Measurements from ENCODE around the gene PLXNC1.

Gene PLXNC1

DNA sequence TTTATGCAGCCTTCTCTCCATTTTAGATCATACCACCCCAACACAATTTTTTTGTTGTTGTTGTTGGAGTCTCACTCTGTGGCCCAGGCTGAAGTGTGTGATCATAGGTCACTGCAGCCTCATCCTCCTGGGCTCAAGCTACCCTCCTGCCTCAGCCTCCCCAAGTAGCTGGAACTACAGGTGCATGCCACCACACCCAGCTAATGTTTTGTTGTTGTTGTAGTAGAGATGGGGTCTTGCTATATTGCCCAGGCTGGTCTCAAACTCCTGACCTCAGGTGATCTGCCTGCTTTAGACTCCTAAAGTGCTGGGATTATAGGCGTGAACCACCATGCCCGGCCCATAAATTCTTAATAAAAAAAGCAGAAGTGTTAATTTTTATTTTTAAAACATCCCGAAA is 111.6 kb downstream of the PLXNC1 start:
- Histone ChIP-seq H3K27me3 (ENCODE audit: control insufficient read depth in 5 of 5, insufficient read depth in 4 of 5, low read length in 5 of 5) (no peaks in the 10 kb centered on the region), H3K27ac (ENCODE audit: low read depth, low read length) (no peak overlapping the region), H3K4me3 (ENCODE audit: low read depth in 1 of 5, low read length in 5 of 5) (no peak overlapping the region), H3K9ac (ENCODE audit: low read length in 5 of 5) (no peak overlapping the region), H3K9me3 (ENCODE audit: control insufficient read depth in 5 of 5, low read length in 5 of 5) (no peaks in the 10 kb centered on the region), H3K36me3 (ENCODE audit: control insufficient read depth in 5 of 5, insufficient read depth in 5 of 5, low read length in 5 of 5) (no peaks in the 10 kb centered on the region), H3K4me1 (ENCODE audit: control insufficient read depth in 5 of 5, insufficient read depth in 5 of 5, low read length in 5 of 5) (peaks cover 3 to 44% (median 17%) of the 10 kb centered on the region in 5 donors)

DNA sequence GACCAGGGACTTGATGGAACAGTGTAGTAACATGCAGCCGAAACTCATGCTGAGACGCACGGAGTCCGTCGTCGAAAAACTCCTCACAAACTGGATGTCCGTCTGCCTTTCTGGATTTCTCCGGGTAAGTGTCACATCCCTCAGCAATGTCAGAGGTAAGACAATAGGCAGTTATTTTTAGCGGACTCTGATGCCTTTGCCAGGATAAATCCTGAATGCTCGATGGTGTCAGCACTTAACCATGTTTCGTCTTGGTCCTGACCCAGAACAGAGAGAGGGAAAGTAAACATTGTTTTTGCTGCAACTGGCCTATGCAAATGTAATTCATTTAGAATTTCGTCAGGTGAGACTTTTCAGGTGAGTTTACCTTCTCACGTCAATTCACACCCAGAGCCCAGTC is 112.3 kb downstream of the PLXNC1 start:
- H3K36me3 ChIP-seq (ENCODE audit: control insufficient read depth in 5 of 5, insufficient read depth in 5 of 5, low read length in 5 of 5), result no peaks in the 10 kb centered on the region
- H3K4me1 ChIP-seq (ENCODE audit: control insufficient read depth in 5 of 5, insufficient read depth in 5 of 5, low read length in 5 of 5), result peaks cover 3 to 39% (median 17%) of the 10 kb centered on the region in 5 donors
- H3K9ac ChIP-seq (ENCODE audit: low read length in 5 of 5), result no peak overlapping the region
- H3K9me3 ChIP-seq (ENCODE audit: control insufficient read depth in 5 of 5, low read length in 5 of 5), result no peaks in the 10 kb centered on the region
- H3K27ac ChIP-seq (ENCODE audit: low read depth, low read length), result no peak overlapping the region
- no peak overlapping the region for H3K4me3 ChIP-seq (ENCODE audit: low read depth in 1 of 5, low read length in 5 of 5)
- H3K27me3 ChIP-seq (ENCODE audit: control insufficient read depth in 5 of 5, insufficient read depth in 4 of 5, low read length in 5 of 5), result no peaks in the 10 kb centered on the region

DNA sequence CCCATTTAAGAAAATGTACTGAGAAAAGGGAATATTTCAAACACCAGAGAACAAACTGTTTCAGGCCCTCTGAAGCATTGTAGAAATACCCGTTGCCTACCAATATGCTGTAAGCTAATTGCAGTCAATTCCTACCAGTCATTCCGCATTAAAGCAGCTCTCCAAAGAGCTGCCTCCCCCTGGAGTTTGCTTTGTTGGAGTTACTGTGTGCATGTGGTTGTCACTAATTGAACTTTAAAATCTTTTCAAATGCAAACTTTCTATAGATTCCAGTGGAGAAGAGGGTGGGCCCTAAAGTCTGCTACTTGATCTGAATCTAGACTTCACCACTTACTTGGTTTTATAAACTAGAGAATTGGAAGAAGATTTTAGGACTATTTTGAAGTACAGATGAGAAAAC is 112.7 kb downstream of the PLXNC1 start:
- Histone ChIP-seq H3K4me1 (ENCODE audit: control insufficient read depth in 5 of 5, insufficient read depth in 5 of 5, low read length in 5 of 5) (peaks cover 3 to 43% (median 19%) of the 10 kb centered on the region in 5 donors), H3K27ac (ENCODE audit: low read depth, low read length) (peak overlapping the region; percentile 77), H3K9ac (ENCODE audit: low read length in 5 of 5) (no peak overlapping the region), H3K36me3 (ENCODE audit: control insufficient read depth in 5 of 5, insufficient read depth in 5 of 5, low read length in 5 of 5) (no peaks in the 10 kb centered on the region), H3K27me3 (ENCODE audit: control insufficient read depth in 5 of 5, insufficient read depth in 4 of 5, low read length in 5 of 5) (no peaks in the 10 kb centered on the region), H3K4me3 (ENCODE audit: low read depth in 1 of 5, low read length in 5 of 5) (no peak overlapping the region), H3K9me3 (ENCODE audit: control insufficient read depth in 5 of 5, low read length in 5 of 5) (no peaks in the 10 kb centered on the region)

DNA sequence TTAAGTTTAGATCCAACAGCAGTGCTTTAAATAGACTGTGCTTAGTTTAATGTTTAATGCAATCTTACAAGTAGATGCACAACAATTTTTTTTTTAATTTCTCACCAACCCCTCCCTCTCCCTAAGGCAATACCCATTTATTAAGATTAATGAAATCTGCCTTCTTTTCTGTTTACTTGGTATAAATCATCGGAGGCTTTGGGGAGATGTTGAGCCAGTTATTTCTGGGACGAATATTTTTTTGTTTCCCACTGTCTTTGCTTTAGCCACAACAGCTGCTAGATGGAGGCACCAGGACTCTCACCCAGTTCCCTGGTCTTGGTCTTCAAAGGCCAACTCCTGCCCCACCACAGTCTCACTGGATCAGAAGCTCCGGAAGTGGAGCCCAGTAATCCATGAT is 113.4 kb downstream of the PLXNC1 start:
- no peaks in the 10 kb centered on the region for H3K9me3 ChIP-seq (ENCODE audit: control insufficient read depth in 5 of 5, low read length in 5 of 5)
- H3K36me3 ChIP-seq (ENCODE audit: control insufficient read depth in 5 of 5, insufficient read depth in 5 of 5, low read length in 5 of 5), result no peaks in the 10 kb centered on the region
- peaks cover 3 to 47% (median 24%) of the 10 kb centered on the region in 5 donors for H3K4me1 ChIP-seq (ENCODE audit: control insufficient read depth in 5 of 5, insufficient read depth in 5 of 5, low read length in 5 of 5)
- H3K27ac ChIP-seq (ENCODE audit: low read depth, low read length), result peak overlapping the region; percentile 77
- H3K27me3 ChIP-seq (ENCODE audit: control insufficient read depth in 5 of 5, insufficient read depth in 4 of 5, low read length in 5 of 5), result no peaks in the 10 kb centered on the region
- H3K4me3 ChIP-seq (ENCODE audit: low read depth in 1 of 5, low read length in 5 of 5), result peak overlapping the region; percentile 71 to 92 (median 84)
- peak overlapping the region in 4 of 5 donors; percentile 17 to 64 (median 37) for H3K9ac ChIP-seq (ENCODE audit: low read length in 5 of 5)

DNA sequence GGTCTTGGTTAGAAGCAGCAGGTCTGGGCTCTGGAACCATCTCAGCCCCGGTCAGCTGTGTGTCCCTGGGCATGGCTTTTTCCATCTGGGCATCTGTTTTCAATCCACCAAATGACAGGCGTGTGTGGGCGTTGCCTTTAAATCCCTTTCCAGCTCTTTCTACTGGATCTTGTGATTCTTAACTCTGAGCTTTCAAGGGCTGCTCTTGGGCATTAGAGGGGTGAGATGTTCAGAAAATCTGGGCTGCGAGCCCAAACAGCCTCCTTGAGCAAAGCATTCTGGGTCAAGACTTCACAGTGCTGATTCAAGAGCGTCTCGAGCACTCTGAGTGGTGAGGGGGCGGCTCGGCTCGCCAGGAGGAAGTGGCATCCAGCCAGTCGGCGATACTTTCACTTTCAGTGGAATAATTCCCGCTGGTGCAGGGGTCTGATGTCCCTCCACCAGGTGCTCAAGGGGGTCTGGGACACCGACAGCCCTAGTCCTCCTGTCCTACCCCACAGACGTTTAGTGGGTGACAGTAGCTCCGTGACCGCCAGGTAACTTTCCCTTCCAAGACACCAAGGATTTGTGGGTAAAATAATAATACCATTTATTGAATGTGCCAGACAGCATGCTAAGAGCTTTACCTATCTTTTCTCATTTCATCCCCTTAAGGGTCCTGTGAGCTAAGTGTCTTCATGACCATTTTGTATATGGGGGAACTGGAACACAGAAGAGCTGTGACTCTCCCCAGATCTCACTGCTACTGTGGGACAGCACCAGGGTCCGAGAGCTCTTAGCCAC is 114.0 kb downstream of the PLXNC1 start:
- Histone ChIP-seq H3K9me3 (ENCODE audit: control insufficient read depth in 5 of 5, low read length in 5 of 5) (no peaks in the 10 kb centered on the region), H3K36me3 (ENCODE audit: control insufficient read depth in 5 of 5, insufficient read depth in 5 of 5, low read length in 5 of 5) (no peaks in the 10 kb centered on the region), H3K4me1 (ENCODE audit: control insufficient read depth in 5 of 5, insufficient read depth in 5 of 5, low read length in 5 of 5) (peaks cover 3 to 52% (median 29%) of the 10 kb centered on the region in 5 donors), H3K27ac (ENCODE audit: low read depth, low read length) (peak overlapping the region; percentile 77), H3K4me3 (ENCODE audit: low read depth in 1 of 5, low read length in 5 of 5) (peak overlapping the region; percentile 71 to 92 (median 84)), H3K9ac (ENCODE audit: low read length in 5 of 5) (peak overlapping the region; percentile 17 to 64 (median 53)), H3K27me3 (ENCODE audit: control insufficient read depth in 5 of 5, insufficient read depth in 4 of 5, low read length in 5 of 5) (no peaks in the 10 kb centered on the region)

DNA sequence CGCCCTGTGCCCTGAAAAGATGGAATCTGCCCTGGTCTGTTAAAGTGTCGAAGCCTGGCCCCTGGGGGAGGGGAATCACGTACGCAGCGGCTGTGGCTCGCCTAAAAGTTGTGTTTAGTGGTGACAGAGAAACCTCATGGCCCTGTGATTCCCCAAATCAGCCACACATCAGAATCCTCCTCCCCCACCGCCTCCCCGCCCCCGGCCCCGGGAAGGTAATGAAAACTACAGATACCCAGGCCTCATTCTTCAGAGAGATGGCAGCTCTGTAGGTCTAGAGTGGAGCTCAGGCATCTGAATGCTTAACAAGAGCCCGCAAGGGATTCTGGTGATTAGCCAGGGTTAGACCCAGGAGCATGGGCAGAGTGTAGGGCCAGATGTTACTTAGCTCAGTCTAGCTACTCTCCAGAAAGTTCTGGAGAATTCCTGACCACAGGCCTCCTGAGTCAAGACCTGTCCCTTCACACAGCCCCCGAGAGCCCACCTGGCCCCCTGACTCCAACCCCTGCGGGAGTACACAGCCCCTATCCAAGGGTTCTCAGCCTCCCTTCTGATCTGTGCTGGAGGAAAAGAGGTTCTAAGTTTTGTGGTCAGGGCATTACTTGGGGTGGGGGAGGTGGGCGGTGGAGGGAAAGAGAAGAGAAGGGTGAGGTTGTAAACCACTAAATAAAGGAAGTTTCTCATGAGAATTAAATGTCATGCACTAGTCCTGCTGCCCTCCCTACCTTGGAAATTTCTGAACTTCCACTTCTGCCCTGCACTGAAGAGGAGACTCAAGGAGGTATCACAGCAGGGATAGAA is 114.8 kb downstream of the PLXNC1 start:
- Histone ChIP-seq H3K4me3 (ENCODE audit: low read depth in 1 of 5, low read length in 5 of 5) (peak overlapping the region; percentile 71 to 92 (median 84)), H3K9me3 (ENCODE audit: control insufficient read depth in 5 of 5, low read length in 5 of 5) (no peaks in the 10 kb centered on the region), H3K27me3 (ENCODE audit: control insufficient read depth in 5 of 5, insufficient read depth in 4 of 5, low read length in 5 of 5) (no peaks in the 10 kb centered on the region), H3K36me3 (ENCODE audit: control insufficient read depth in 5 of 5, insufficient read depth in 5 of 5, low read length in 5 of 5) (no peaks in the 10 kb centered on the region), H3K27ac (ENCODE audit: low read depth, low read length) (peak overlapping the region; percentile 77), H3K4me1 (ENCODE audit: control insufficient read depth in 5 of 5, insufficient read depth in 5 of 5, low read length in 5 of 5) (peaks cover 3 to 60% (median 34%) of the 10 kb centered on the region in 5 donors), H3K9ac (ENCODE audit: low read length in 5 of 5) (peak overlapping the region; percentile 17 to 64 (median 53))

DNA sequence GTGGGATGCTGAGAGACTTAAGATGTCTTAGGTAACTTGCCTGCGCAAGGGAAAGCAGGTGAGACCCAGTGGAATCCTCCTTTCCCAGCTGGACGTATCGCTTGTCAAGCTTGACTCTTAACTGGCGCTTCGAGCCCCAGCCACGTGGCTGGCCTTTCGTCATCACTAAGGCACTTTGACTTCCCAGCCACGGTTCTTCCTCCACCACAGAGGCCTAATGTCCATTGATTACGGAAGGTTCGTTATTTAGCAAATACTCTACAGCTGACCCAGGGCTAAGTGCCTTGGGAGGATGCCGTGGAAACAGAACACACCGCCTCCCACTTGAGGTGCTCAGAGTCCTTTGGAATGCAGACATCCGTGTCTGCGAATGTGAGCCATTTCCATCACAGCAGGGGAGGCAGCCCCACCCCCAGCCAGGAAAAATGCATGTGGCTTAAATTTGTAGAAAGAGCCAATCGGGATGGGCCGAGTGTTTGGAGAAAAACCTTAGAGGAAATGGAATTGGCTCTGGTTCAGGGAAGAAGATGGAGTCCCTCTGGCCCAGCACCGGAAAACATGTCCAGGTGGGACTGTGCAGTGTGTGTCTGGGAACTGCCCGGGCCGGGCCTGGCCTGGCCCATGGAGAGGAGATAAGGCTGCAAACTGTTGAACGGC is 115.7 kb downstream of the PLXNC1 start:
- Histone ChIP-seq H3K9me3 (ENCODE audit: control insufficient read depth in 5 of 5, low read length in 5 of 5) (no peaks in the 10 kb centered on the region), H3K36me3 (ENCODE audit: control insufficient read depth in 5 of 5, insufficient read depth in 5 of 5, low read length in 5 of 5) (no peaks in the 10 kb centered on the region), H3K4me3 (ENCODE audit: low read depth in 1 of 5, low read length in 5 of 5) (no peak overlapping the region), H3K4me1 (ENCODE audit: control insufficient read depth in 5 of 5, insufficient read depth in 5 of 5, low read length in 5 of 5) (peaks cover 3 to 62% (median 34%) of the 10 kb centered on the region in 5 donors), H3K27me3 (ENCODE audit: control insufficient read depth in 5 of 5, insufficient read depth in 4 of 5, low read length in 5 of 5) (no peaks in the 10 kb centered on the region), H3K27ac (ENCODE audit: low read depth, low read length) (no peak overlapping the region), H3K9ac (ENCODE audit: low read length in 5 of 5) (no peak overlapping the region)

DNA sequence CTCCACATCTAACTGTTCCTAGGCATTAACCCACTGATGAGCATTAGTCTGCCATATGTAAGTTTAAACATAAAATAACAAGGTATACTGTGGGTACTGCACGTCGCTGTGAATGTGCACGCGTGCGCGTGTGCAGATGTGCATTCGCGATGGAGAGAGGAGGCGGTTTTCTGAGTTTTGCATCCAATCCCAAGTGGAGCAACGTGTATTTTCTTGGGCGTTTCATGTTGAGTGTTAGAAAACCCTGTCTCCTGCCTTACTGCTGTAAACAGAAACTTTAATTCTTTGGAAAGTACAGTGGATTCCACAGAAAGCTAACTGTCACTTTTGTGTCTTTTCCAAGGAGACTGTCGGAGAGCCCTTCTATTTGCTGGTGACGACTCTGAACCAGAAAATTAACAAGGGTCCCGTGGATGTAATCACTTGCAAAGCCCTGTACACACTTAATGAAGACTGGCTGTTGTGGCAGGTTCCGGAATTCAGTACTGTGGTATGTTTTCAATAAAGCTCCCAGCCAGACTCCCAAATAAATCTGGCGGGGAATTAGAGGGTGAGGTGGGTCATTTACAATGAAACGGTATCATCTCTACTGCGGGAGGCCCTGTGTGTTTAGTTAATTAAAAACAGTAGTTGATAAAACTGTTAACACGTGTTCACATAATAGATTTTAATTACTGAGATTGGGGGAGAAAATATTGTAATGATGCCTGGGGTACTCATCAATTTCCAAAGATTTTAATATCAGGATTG is 116.5 kb downstream of the PLXNC1 start:
- no peaks in the 10 kb centered on the region for H3K36me3 ChIP-seq (ENCODE audit: control insufficient read depth in 5 of 5, insufficient read depth in 5 of 5, low read length in 5 of 5)
- no peak overlapping the region for H3K4me3 ChIP-seq (ENCODE audit: low read depth in 1 of 5, low read length in 5 of 5)
- peaks cover 3 to 62% (median 34%) of the 10 kb centered on the region in 5 donors for H3K4me1 ChIP-seq (ENCODE audit: control insufficient read depth in 5 of 5, insufficient read depth in 5 of 5, low read length in 5 of 5)
- H3K9me3 ChIP-seq (ENCODE audit: control insufficient read depth in 5 of 5, low read length in 5 of 5), result no peaks in the 10 kb centered on the region
- H3K9ac ChIP-seq (ENCODE audit: low read length in 5 of 5), result no peak overlapping the region
- H3K27me3 ChIP-seq (ENCODE audit: control insufficient read depth in 5 of 5, insufficient read depth in 4 of 5, low read length in 5 of 5), result no peaks in the 10 kb centered on the region
- H3K27ac ChIP-seq (ENCODE audit: low read depth, low read length), result no peak overlapping the region

DNA sequence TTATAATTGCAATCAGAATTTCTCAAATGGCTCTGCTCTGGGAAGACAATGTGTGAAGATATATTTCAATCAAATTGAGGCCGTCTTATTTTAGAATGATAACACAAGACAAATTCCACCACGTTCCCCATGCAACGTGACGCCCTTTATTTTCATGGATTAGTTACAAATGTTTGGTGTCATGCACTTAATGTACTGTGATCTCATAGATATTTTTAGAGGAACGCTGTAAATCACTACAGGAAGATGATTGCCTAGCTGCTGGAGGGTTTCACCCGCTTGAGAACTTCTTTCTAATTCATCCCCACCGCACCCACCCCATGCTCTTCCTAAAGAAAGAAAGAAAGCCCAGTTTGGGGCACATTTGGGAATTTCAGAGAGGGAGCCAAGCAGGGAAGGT is 117.2 kb downstream of the PLXNC1 start:
- H3K4me1 ChIP-seq (ENCODE audit: control insufficient read depth in 5 of 5, insufficient read depth in 5 of 5, low read length in 5 of 5), result peaks cover 3 to 62% (median 34%) of the 10 kb centered on the region in 5 donors
- H3K27ac ChIP-seq (ENCODE audit: low read depth, low read length), result no peak overlapping the region
- H3K9ac ChIP-seq (ENCODE audit: low read length in 5 of 5), result no peak overlapping the region
- no peak overlapping the region for H3K4me3 ChIP-seq (ENCODE audit: low read depth in 1 of 5, low read length in 5 of 5)
- no peaks in the 10 kb centered on the region for H3K36me3 ChIP-seq (ENCODE audit: control insufficient read depth in 5 of 5, insufficient read depth in 5 of 5, low read length in 5 of 5)
- H3K9me3 ChIP-seq (ENCODE audit: control insufficient read depth in 5 of 5, low read length in 5 of 5), result no peaks in the 10 kb centered on the region
- H3K27me3 ChIP-seq (ENCODE audit: control insufficient read depth in 5 of 5, insufficient read depth in 4 of 5, low read length in 5 of 5), result no peaks in the 10 kb centered on the region

All from subcutaneous abdominal adipose tissue (tissue), 5 donors.